Retina (tissue), 1 donor: ENCODE results near the gene PCDHGA9.
"Not testable (repeated sequence)": the region's sequence is repeated elsewhere in the genome, so short reads cannot be mapped to it uniquely, and the experiment has no call there.

Source experiments
- DNase-seq: peaks from one replicate; pipeline ENCODE4 v3.0.0-alpha.2; 2016

Gene PCDHGA9

GRCh38 chr5:141402553-141403243 is at the start of gene PCDHGA9:
Gene PCDHGA9 (plus strand): TSS chr5:141402778. CDS start chr5:141402953, 175 bp downstream.
- DNase-seq: no peak

GRCh38 chr5:141354900-141355469 is 47.6 kb upstream of the PCDHGA9 start, which contains the start of gene PCDHGA4:
Gene PCDHGA4 (plus strand): TSS chr5:141355021. CDS start chr5:141355108, 87 bp downstream.
- DNase-seq: no peak

GRCh38 chr5:141355641-141356040 is 46.9 kb upstream of the PCDHGA9 start:
- DNase-seq: no peak

- no peak for DNase-seq
Observed at GRCh38 chr5:141356133-141356532, 46.4 kb upstream of the PCDHGA9 start.

- DNase-seq: no peak
Observed at GRCh38 chr5:141356950-141357349, 45.6 kb upstream of the PCDHGA9 start.

- peak; percentile 15 for DNase-seq
Observed at GRCh38 chr5:141359790-141360426, 42.7 kb upstream of the PCDHGA9 start, which contains the start of gene PCDHGB2. Gene PCDHGB2 (plus strand): TSS chr5:141359994. CDS start chr5:141360136, 142 bp downstream.

GRCh38 chr5:141360685-141361084 is 41.9 kb upstream of the PCDHGA9 start:
- no peak for DNase-seq

- no peak for DNase-seq
Observed at GRCh38 chr5:141362719-141363118, 39.9 kb upstream of the PCDHGA9 start.

GRCh38 chr5:141363952-141364660 is 38.5 kb upstream of the PCDHGA9 start, which contains the start of gene PCDHGA5:
Gene PCDHGA5 (plus strand): TSS chr5:141364162. CDS start chr5:141364331, 169 bp downstream.
- DNase-seq: peak; percentile 26

GRCh38 chr5:141366016-141366896 is 36.3 kb upstream of the PCDHGA9 start:
- DNase-seq: no peak

- no peak for DNase-seq
Observed at GRCh38 chr5:141369994-141370848, 32.4 kb upstream of the PCDHGA9 start, which contains the start of gene PCDHGB3. Gene PCDHGB3 (plus strand): TSS chr5:141370242. CDS start chr5:141370395, 153 bp downstream.

- DNase-seq: no peak
Observed at GRCh38 chr5:141371572-141372475, 30.8 kb upstream of the PCDHGA9 start.

GRCh38 chr5:141373673-141374317 is 28.8 kb upstream of the PCDHGA9 start, which contains the start of gene PCDHGA6:
Gene PCDHGA6 (plus strand): TSS chr5:141373891. CDS start chr5:141374084, 193 bp downstream.
- peak; percentile 36 for DNase-seq

GRCh38 chr5:141374627-141375026 is 28.0 kb upstream of the PCDHGA9 start:
- no peak for DNase-seq

- DNase-seq: not testable (repeated sequence)
Observed at GRCh38 chr5:141375444-141376155, 27.0 kb upstream of the PCDHGA9 start.

- DNase-seq: no peak
Observed at GRCh38 chr5:141382469-141383294, 19.9 kb upstream of the PCDHGA9 start, which contains the start of gene PCDHGA7. Gene PCDHGA7 (plus strand): TSS chr5:141382742. CDS start chr5:141382900, 158 bp downstream.

- DNase-seq: no peak
Observed at GRCh38 chr5:141383345-141383744, 19.2 kb upstream of the PCDHGA9 start.
